GM12891 (cell line): ENCODE data around the gene SAMD8.

ENCODE experiments used
- PAX5 ChIP-seq: IDR thresholded peaks from 2 replicates; pipeline ENCODE4 v1.6.1; 2011; ENCODE audit warnings: low read length, moderate library complexity, mild to moderate bottlenecking; ENCODE audit not compliant: insufficient read depth, severe bottlenecking
- POLR2A ChIP-seq: IDR thresholded peaks from 2 replicates; pipeline ENCODE4 v1.6.1; 2011; ENCODE audit warnings: low read depth, low read length, control low read depth
- POLR2AphosphoS5 ChIP-seq: IDR thresholded peaks from 2 replicates; pipeline ENCODE4 v1.6.1; 2011; ENCODE audit warnings: low read depth, low read length, control low read depth

- TF ChIP-seq POLR2AphosphoS5 (no peak), POLR2A (no peak), PAX5 (no peak)
Measured at GRCh38 chr10:75223507-75223906, 112.1 kb downstream of the SAMD8 start.
